Central memory CD8-positive, alpha-beta T cell (primary cell): Measurements from ENCODE around the gene ZFP91.

Source experiments
- ATAC-seq: fragments of 150-1000 bp; cut with Tn5 transposase; replicated peaks from 2 replicates; pipeline ENCODE4 v1.10.0; 2022; ENCODE audit warnings: mild to moderate bottlenecking, moderate FRiP score, moderate number of reproducible peaks; ENCODE audit not compliant: poor library complexity, severe bottlenecking; ENCODE audit errors: extremely low read depth
- DNase-seq, 2 donors: peaks; one replicate each; pipeline ENCODE4 v3.0.0; 2021; ENCODE audit warnings: low spot score in 2 of 2
- H3K27ac Mint-ChIP-seq: one replicate; pipeline ENCODE4 v1.8.0; 2022; ENCODE audit warnings: low read depth, mild to moderate bottlenecking, moderate library complexity, mixed read lengths
- H3K27me3 Mint-ChIP-seq: one replicate; pipeline ENCODE4 v1.8.0; 2022; ENCODE audit warnings: mixed read lengths
- H3K36me3 Mint-ChIP-seq: one replicate; pipeline ENCODE4 v1.8.0; 2022; ENCODE audit warnings: mild to moderate bottlenecking, moderate library complexity, mixed read lengths; ENCODE audit not compliant: insufficient read depth
- H3K4me1 Mint-ChIP-seq: one replicate; pipeline ENCODE4 v1.8.0; 2022; ENCODE audit warnings: mixed read lengths
- H3K4me3 Mint-ChIP-seq: one replicate; pipeline ENCODE4 v1.8.0; 2022; ENCODE audit warnings: mild to moderate bottlenecking, moderate library complexity, mixed read lengths
- H3K9me3 Mint-ChIP-seq: one replicate; pipeline ENCODE4 v1.8.0; 2022; ENCODE audit warnings: mixed read lengths

The ZFP91 gene

GRCh38 chr11:58641803-58642581 is 63.1 kb downstream of the ZFP91 start:
- no peak overlapping the region for H3K4me3 Mint-ChIP-seq
- H3K27ac Mint-ChIP-seq, result no peak overlapping the region
- no peaks in the 10 kb centered on the region for H3K27me3 Mint-ChIP-seq
- H3K4me1 Mint-ChIP-seq, result peaks cover 22% of the 10 kb centered on the region
- ATAC-seq (no peak), DNase-seq (no peak)
- H3K9me3 Mint-ChIP-seq, result no peaks in the 10 kb centered on the region
- H3K36me3 Mint-ChIP-seq, result peaks cover 4% of the 10 kb centered on the region

- Mint-ChIP-seq H3K4me1 (peaks cover 11% of the 10 kb centered on the region), H3K36me3 (peaks cover 3% of the 10 kb centered on the region), H3K27me3 (no peaks in the 10 kb centered on the region), H3K9me3 (no peaks in the 10 kb centered on the region), H3K27ac (no peak overlapping the region), H3K4me3 (no peak overlapping the region)
- ATAC-seq, result no peak
- no peak for DNase-seq
These were observed 67.0 kb downstream of the ZFP91 start for GRCh38 chr11:58645854-58646253.

- no peaks in the 10 kb centered on the region for H3K4me1 Mint-ChIP-seq
- H3K27me3 Mint-ChIP-seq, result no peaks in the 10 kb centered on the region
- no peaks in the 10 kb centered on the region for H3K9me3 Mint-ChIP-seq
- ATAC-seq (no peak), DNase-seq (no peak)
- no peak overlapping the region for H3K4me3 Mint-ChIP-seq
- H3K27ac Mint-ChIP-seq, result no peak overlapping the region
- H3K36me3 Mint-ChIP-seq, result peaks cover 3% of the 10 kb centered on the region
These were observed 68.4 kb downstream of the ZFP91 start for GRCh38 chr11:58647141-58647699.

- Mint-ChIP-seq H3K27me3 (no peaks in the 10 kb centered on the region), H3K27ac (no peak overlapping the region), H3K36me3 (peaks cover 3% of the 10 kb centered on the region), H3K4me1 (no peaks in the 10 kb centered on the region), H3K4me3 (no peak overlapping the region), H3K9me3 (no peaks in the 10 kb centered on the region)
- ATAC-seq, result no peak
- no peak for DNase-seq
These were observed 69.0 kb downstream of the ZFP91 start for GRCh38 chr11:58647866-58648265.

- DNase-seq, result no peak
- Mint-ChIP-seq H3K27ac (no peak overlapping the region), H3K27me3 (no peaks in the 10 kb centered on the region), H3K4me1 (peaks cover 5% of the 10 kb centered on the region), H3K4me3 (no peak overlapping the region), H3K9me3 (no peaks in the 10 kb centered on the region), H3K36me3 (peaks cover 2% of the 10 kb centered on the region)
- no peak for ATAC-seq
These were observed 70.8 kb downstream of the ZFP91 start for GRCh38 chr11:58649623-58650022.

- H3K9me3 Mint-ChIP-seq, result no peaks in the 10 kb centered on the region
- H3K27me3 Mint-ChIP-seq, result no peaks in the 10 kb centered on the region
- H3K4me1 Mint-ChIP-seq, result peaks cover 5% of the 10 kb centered on the region
- ATAC-seq (no peak), DNase-seq (no peak)
- no peak overlapping the region for H3K27ac Mint-ChIP-seq
- H3K36me3 Mint-ChIP-seq, result peaks cover 2% of the 10 kb centered on the region
- H3K4me3 Mint-ChIP-seq, result no peak overlapping the region
These were observed 71.6 kb downstream of the ZFP91 start for GRCh38 chr11:58650496-58650895.

GRCh38 chr11:58652726-58653280 is 73.9 kb downstream of the ZFP91 start:
- ATAC-seq (no peak), DNase-seq (no peak)
- Mint-ChIP-seq H3K4me1 (peaks cover 5% of the 10 kb centered on the region), H3K36me3 (peaks cover 2% of the 10 kb centered on the region), H3K4me3 (no peak overlapping the region), H3K27ac (no peak overlapping the region), H3K27me3 (no peaks in the 10 kb centered on the region), H3K9me3 (no peaks in the 10 kb centered on the region)

GRCh38 chr11:58654079-58654907 is 75.4 kb downstream of the ZFP91 start:
- H3K4me1 Mint-ChIP-seq, result peaks cover 5% of the 10 kb centered on the region
- peak; percentile 94 for ATAC-seq
- H3K27ac Mint-ChIP-seq, result no peak overlapping the region

GRCh38 chr11:58654908-58655296 is 76.0 kb downstream of the ZFP91 start:
- H3K9me3 Mint-ChIP-seq, result no peaks in the 10 kb centered on the region
- H3K4me1 Mint-ChIP-seq, result peaks cover 5% of the 10 kb centered on the region
- no peaks in the 10 kb centered on the region for H3K27me3 Mint-ChIP-seq
- ATAC-seq (no peak), DNase-seq (no peak)
- no peak overlapping the region for H3K4me3 Mint-ChIP-seq
- no peak overlapping the region for H3K27ac Mint-ChIP-seq
- no peaks in the 10 kb centered on the region for H3K36me3 Mint-ChIP-seq

More at GRCh38 chr11:58654079-58654907, 75.4 kb downstream of the ZFP91 start:
- no peaks in the 10 kb centered on the region for H3K27me3 Mint-ChIP-seq
- H3K36me3 Mint-ChIP-seq, result no peaks in the 10 kb centered on the region
- H3K4me3 Mint-ChIP-seq, result no peak overlapping the region
- DNase-seq, result peak; percentile 53 to 57
- no peaks in the 10 kb centered on the region for H3K9me3 Mint-ChIP-seq

- H3K4me1 Mint-ChIP-seq, result peaks cover 5% of the 10 kb centered on the region
- ATAC-seq, result no peak
- H3K27ac Mint-ChIP-seq, result no peak overlapping the region
- H3K9me3 Mint-ChIP-seq, result no peaks in the 10 kb centered on the region
- no peak for DNase-seq
- peaks cover 11% of the 10 kb centered on the region for H3K27me3 Mint-ChIP-seq
- H3K36me3 Mint-ChIP-seq, result no peaks in the 10 kb centered on the region
- H3K4me3 Mint-ChIP-seq, result no peak overlapping the region
These were observed 77.5 kb downstream of the ZFP91 start for GRCh38 chr11:58656348-58656747.

GRCh38 chr11:58658623-58659022 is 79.8 kb downstream of the ZFP91 start:
- peaks cover 5% of the 10 kb centered on the region for H3K4me1 Mint-ChIP-seq

GRCh38 chr11:58659404-58659803 is 80.5 kb downstream of the ZFP91 start:
- Mint-ChIP-seq H3K4me1 (no peaks in the 10 kb centered on the region), H3K4me3 (no peak overlapping the region), H3K27me3 (peaks cover 39% of the 10 kb centered on the region), H3K9me3 (no peaks in the 10 kb centered on the region), H3K36me3 (no peaks in the 10 kb centered on the region), H3K27ac (no peak overlapping the region)
- ATAC-seq, result no peak
- no peak for DNase-seq

More at GRCh38 chr11:58658623-58659022, 79.8 kb downstream of the ZFP91 start:
- ATAC-seq (no peak), DNase-seq (no peak)
- Mint-ChIP-seq H3K27ac (no peak overlapping the region), H3K9me3 (no peaks in the 10 kb centered on the region), H3K27me3 (peaks cover 32% of the 10 kb centered on the region), H3K4me3 (no peak overlapping the region), H3K36me3 (no peaks in the 10 kb centered on the region)
